Natural killer cell (primary cell): Measurements from ENCODE around the gene RAB4B. TPM values are rescaled to one million over a fixed set of nuclear protein-coding genes. Genes with fewer than 3 reads are reported as not detected.

Source experiments
- ATAC-seq, 3 donors: fragments of 150-1000 bp in 2 of 3; fragments of 200-7000 bp in 1 of 3; cut with Tn5 transposase; 1 replicate in 1 of 3; 2 replicates in 2 of 3; pipeline ENCODE4 v1.10.0; 2021; ENCODE audit warnings: mild to moderate bottlenecking in 2 of 3, moderate library complexity in 2 of 3
- DNase-seq, 2 donors: peaks; one replicate each; pipeline versions ENCODE4 v3.0.0 to v3.0.0-alpha.2; 2013 to 2021; ENCODE audit warnings: mixed read lengths in 1 of 2
- H3K27ac ChIP-seq: one replicate; pipeline ENCODE4 v1.5.1; 2013; ENCODE audit warnings: mild to moderate bottlenecking, low read length
- H3K27me3 ChIP-seq: one replicate; pipeline ENCODE4 v1.6.1; 2013; ENCODE audit warnings: low read length; ENCODE audit not compliant: control insufficient read depth, insufficient read depth
- H3K36me3 ChIP-seq: one replicate; pipeline ENCODE4 v1.6.1; 2013; ENCODE audit warnings: low read length; ENCODE audit not compliant: control insufficient read depth, insufficient read depth
- H3K4me1 ChIP-seq: one replicate; pipeline ENCODE4 v1.6.1; 2013; ENCODE audit warnings: low read length; ENCODE audit not compliant: control insufficient read depth, insufficient read depth
- H3K4me3 ChIP-seq: one replicate; pipeline ENCODE4 v1.5.1; 2013; ENCODE audit warnings: low read length
- H3K9me3 ChIP-seq: one replicate; pipeline ENCODE4 v1.6.1; 2013; ENCODE audit warnings: low read length; ENCODE audit not compliant: control insufficient read depth, insufficient read depth
- H3K27ac Mint-ChIP-seq, 2 donors: one replicate each; pipeline ENCODE4 v1.8.0; 2022; ENCODE audit warnings: mild to moderate bottlenecking in 2 of 2, mixed read lengths in 2 of 2, moderate library complexity in 1 of 2
- H3K27me3 Mint-ChIP-seq, 2 donors: one replicate each; pipeline ENCODE4 v1.8.0; 2022; ENCODE audit warnings: low read depth in 2 of 2, mixed read lengths in 2 of 2
- H3K36me3 Mint-ChIP-seq: one replicate; pipeline ENCODE4 v1.8.0; 2022; ENCODE audit warnings: mixed read lengths
- H3K4me1 Mint-ChIP-seq, 2 donors: one replicate each; pipeline ENCODE4 v1.8.0; 2022; ENCODE audit warnings: mixed read lengths in 2 of 2
- H3K4me3 Mint-ChIP-seq: one replicate; pipeline ENCODE4 v1.8.0; 2022; ENCODE audit warnings: mild to moderate bottlenecking, moderate library complexity, mixed read lengths
- H3K9me3 Mint-ChIP-seq, 2 donors: one replicate each; pipeline ENCODE4 v1.8.0; 2022; ENCODE audit warnings: mixed read lengths in 2 of 2
- CTCF ChIP-seq: fragments of 200-600 bp; IDR thresholded peaks from one replicate; pipeline ENCODE4 v1.8.0; 2022; ENCODE audit warnings: antibody characterized with exemption
- WGBS: methylation state at CpG from one replicate; pipeline ENCODE4 v1.1.7; 2013; ENCODE audit warnings: missing lambda C conversion rate; ENCODE audit not compliant: insufficient coverage; 5-methylcytosine and 5-hydroxymethylcytosine counted together
- intact Hi-C: fragments of 100-400 bp; cut with micrococcal nuclease; formaldehyde crosslinking; loops from one replicate; pipeline ENCODE4 v1.14.2; 2022
- total RNA-seq, 4 donors: library from RNA; stranded (reverse); fragments of 120-200 nt in 1 of 4; gene quantifications; one replicate each; pipeline versions ENCODE4 v1.2.3 to v1.2.4, GENCODE V29; 2013 to 2022

Gene RAB4B
- total RNA-seq, 3 donors from 2014 or later (not counting 1 experiment from before 2014, with no cell fraction given): 97.8 to 99.8 (median 98.6) TPM

- 76% methylated on average over 7 of the region's 9 CpGs for WGBS
- H3K4me3 ChIP-seq: no peak overlapping the region
- Mint-ChIP-seq H3K27ac (peak overlapping the region; percentile 96 to 100), H3K4me3 (peak overlapping the region; percentile 95), H3K9me3 (no peaks in the 10 kb centered on the region), H3K36me3 (no peaks in the 10 kb centered on the region), H3K27me3 (no peaks in the 10 kb centered on the region), H3K4me1 (peaks cover 87 to 93% of the 10 kb centered on the region in 2 donors)
- no peak for DNase-seq
- intact Hi-C loops: no loop called here
- H3K27ac ChIP-seq: peak overlapping the region; percentile 82
- peaks cover 33% of the 10 kb centered on the region for H3K36me3 ChIP-seq
- TF ChIP-seq CTCF: no peak
- H3K27me3 ChIP-seq: no peaks in the 10 kb centered on the region
- no peak for ATAC-seq
- H3K9me3 ChIP-seq: no peaks in the 10 kb centered on the region
- peaks cover 86% of the 10 kb centered on the region for H3K4me1 ChIP-seq
Measured at GRCh38 chr19:40803170-40803856, 25.3 kb downstream of the RAB4B start.

GRCh38 chr19:40803857-40804782, 26.1 kb downstream of the RAB4B start:
- H3K27ac ChIP-seq: peak overlapping the region; percentile 82
- WGBS: 83% methylated on average over 6 of the region's 6 CpGs
- peaks cover 89% of the 10 kb centered on the region for H3K4me1 ChIP-seq
- H3K36me3 ChIP-seq: peaks cover 40% of the 10 kb centered on the region
- DNase-seq: peak in 1 of 2 donors; percentile 88
- no peaks in the 10 kb centered on the region for H3K27me3 Mint-ChIP-seq
- H3K4me1 Mint-ChIP-seq: peaks cover 83 to 89% of the 10 kb centered on the region in 2 donors
- intact Hi-C loops: no loop called here
- peak overlapping the region; percentile 95 for H3K4me3 Mint-ChIP-seq
- TF ChIP-seq CTCF: no peak
- no peaks in the 10 kb centered on the region for H3K9me3 Mint-ChIP-seq
- H3K27ac Mint-ChIP-seq: peak overlapping the region; percentile 96 to 100
- H3K27me3 ChIP-seq: no peaks in the 10 kb centered on the region
- no peak overlapping the region for H3K4me3 ChIP-seq
- no peaks in the 10 kb centered on the region for H3K9me3 ChIP-seq
- H3K36me3 Mint-ChIP-seq: no peaks in the 10 kb centered on the region
- ATAC-seq: peak; percentile 2 to 15 (median 5)

- peaks cover 44% of the 10 kb centered on the region for H3K36me3 ChIP-seq
- 85% methylated on average over 7 of the region's 7 CpGs for WGBS
- Mint-ChIP-seq H3K4me1 (peaks cover 83 to 88% of the 10 kb centered on the region in 2 donors), H3K4me3 (peak overlapping the region; percentile 49), H3K27me3 (no peaks in the 10 kb centered on the region), H3K36me3 (no peaks in the 10 kb centered on the region), H3K9me3 (no peaks in the 10 kb centered on the region), H3K27ac (peak overlapping the region; percentile 96 to 100)
- peak in 1 of 2 donors; percentile 51 for DNase-seq
- peaks cover 93% of the 10 kb centered on the region for H3K4me1 ChIP-seq
- H3K27me3 ChIP-seq: no peaks in the 10 kb centered on the region
- TF ChIP-seq CTCF: no peak
- H3K4me3 ChIP-seq: no peak overlapping the region
- no peaks in the 10 kb centered on the region for H3K9me3 ChIP-seq
- H3K27ac ChIP-seq: peak overlapping the region; percentile 82
- intact Hi-C loops: no loop called here
- ATAC-seq: no peak
Measured at GRCh38 chr19:40804783-40805242, 26.8 kb downstream of the RAB4B start.
